CD4-positive, alpha-beta T cell treated with Interleukin-17A for 1 hour (primary cell): ENCODE data around the gene REPIN1.
A peak's percentile ranks its signal among the peaks of the same experiment; 100 is the strongest.

Source experiments
- DNase-seq: peaks from one replicate; pipeline ENCODE4 v3.0.0-alpha.2; 2020

The REPIN1 gene

DNA sequence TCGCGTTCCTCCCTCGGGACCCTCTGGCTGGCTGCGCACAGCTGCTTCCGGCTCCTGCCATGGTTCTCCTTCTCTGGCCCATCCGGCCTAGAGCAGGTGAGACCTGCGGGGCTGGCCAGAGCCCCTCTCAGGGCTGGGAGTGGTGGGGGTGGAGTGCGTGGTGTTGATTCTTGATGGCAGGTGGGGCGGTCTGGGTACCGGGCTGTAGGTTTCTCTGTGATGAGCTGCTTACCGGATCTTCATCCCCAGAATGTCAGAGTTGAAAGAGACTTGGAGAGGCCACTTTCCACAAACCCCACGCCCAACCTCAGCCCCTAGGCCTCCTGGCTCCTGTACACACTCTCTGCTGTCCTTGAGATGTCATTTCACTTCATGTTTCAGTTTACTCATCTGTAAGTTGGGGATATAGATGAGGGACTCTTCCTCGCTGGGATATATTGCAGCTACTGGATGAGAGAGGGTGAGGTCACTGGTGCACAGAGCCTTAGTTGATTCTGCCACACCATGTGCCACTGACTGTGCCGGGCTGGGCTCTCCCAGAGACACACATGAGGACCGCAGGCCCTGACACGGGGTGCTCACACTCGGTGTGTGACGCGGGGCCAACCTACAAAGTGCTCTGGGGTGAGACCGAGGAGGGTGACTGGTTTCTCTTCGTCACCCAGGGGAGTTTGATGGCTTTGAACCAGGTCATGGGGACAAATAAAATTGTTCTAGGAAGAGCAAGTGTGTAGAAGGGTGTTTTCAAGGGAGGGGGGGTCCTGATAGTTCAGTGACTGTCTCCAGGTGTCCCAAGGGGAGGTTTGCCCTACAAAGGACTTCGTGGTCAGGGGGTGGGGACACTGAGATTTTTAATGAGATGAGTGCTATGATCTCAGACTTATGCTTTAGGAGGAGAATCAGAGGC is 40.0 kb downstream of the REPIN1 start:
- no peak for DNase-seq

GRCh38 chr7:150409300-150410030 is 40.8 kb downstream of the REPIN1 start:
- DNase-seq, result no peak

DNA sequence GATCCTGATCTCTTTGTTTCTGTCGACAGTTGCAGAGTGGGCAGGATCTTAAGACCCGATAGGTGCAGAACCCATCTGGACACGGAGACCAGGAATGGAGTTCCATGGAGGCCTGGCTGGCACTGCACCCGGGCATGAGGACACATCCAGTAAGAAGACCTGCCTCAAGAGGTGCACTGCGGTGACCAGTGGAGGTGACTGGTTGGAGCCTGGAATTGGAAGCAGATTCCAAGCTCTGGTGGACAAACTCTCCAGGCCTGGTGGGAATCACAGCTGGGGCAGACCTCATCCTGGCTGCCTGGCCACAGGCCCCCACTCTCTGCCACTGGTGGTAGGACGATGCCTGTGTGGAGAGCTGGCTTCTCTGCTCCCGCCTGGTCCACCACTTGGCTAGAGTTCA is 41.5 kb downstream of the REPIN1 start:
- no peak for DNase-seq

DNA sequence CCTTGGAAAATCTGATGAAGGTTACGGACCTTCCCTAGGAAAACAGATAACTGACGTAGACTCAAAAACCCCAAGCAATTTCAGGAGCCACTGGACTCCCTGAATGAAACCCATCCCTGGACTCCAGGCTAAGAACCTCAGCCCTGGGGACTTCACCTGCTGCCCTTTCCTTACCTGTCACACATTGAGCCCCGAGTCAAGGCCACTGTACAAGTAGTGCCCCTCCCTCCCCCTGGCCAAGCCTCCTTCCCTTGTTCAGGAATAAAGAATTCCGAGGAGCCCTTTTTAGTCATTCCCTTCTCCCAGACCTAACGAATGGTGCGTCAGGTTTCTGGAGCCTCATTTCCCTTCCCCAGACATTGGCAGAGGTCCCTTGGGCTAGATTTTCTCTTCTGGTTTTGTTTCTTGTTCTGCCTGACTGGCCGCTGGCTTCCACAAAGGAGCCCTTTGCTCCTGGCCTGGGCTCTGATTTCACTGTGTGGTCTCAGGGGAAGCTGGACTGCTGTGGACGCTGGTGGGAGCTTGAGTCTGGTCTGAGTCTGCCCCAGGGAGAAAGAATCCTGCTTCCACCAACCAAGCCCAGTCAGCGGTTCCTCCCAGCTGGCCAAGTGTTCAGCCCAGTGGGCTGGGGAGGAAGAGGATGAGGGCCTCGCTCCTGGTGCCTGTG is 42.2 kb downstream of the REPIN1 start:
- no peak for DNase-seq

- no peak for DNase-seq
Observed at GRCh38 chr7:150411606-150412005, 43.0 kb downstream of the REPIN1 start.

GRCh38 chr7:150412016-150412415 is 43.4 kb downstream of the REPIN1 start:
- DNase-seq, result no peak

DNA sequence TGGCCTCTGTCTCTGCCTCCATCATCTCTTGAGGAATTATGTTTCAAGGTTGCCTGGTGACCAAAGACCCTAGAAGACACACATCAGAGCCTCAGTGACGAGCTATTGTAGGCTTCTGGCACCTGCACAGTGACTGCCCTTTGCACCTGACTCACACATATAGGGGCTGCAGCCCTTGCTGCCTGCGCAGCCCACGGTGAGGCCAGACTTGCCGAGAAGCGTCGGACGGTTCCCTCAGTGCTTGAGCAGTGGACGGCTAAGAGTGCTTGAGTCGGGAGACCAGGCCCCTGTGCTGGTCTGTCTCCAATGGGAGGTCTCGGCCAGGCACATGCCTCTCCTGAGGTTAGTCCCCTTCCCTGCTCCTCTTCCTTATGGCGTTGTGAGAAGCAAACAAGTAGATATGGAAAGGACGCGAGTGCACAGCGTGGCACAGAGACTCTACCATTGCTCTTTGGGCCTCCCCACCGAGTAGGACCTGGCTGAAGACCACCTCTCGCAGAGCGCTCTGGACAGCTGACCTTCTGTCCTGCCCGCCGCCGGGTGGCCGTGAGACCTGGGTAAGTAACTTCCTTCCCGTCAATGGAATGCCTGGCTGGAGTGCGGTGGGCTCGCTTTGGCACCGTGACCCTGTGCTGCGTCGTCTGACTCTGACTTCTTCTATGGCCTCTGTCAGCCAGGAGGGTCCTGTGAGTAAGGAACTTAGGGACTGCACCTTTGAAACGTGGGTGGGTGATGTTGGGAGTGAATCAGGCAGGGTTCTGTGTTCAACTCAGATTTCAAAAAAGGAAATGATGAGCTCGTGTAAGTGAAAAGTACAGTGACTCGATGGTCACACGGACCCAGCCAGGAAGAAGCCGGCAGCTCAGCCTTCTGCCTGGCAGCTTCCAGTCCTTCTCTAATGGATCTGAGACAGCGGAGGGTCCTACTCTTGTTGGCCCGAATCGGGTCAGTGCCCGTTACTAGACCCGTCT is 44.2 kb downstream of the REPIN1 start:
- DNase-seq, result no peak

DNA sequence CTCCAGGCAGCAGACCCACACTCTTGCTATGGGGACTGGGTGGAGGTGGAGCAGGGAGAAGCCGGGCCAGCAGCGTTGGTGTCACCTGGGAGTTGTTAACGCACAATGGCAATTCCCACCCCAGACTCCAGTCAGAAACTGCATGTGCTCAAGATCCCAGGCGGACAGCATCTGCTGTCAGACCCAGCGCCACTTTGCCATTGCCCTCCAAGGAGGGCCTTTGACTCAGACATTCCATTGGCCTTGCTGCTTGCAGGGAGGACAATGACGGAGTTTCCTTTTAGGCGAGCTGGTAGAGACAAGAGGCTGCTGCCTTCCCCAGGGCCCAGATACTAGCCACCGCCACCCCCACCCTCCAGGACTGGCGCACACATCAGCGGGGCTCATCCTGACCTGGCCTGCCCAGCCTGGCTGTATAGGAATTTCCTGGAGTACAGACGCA is 45.0 kb downstream of the REPIN1 start:
- DNase-seq, result no peak

GRCh38 chr7:150415161-150416153 is 46.8 kb downstream of the REPIN1 start:
- DNase-seq, result no peak

- no peak for DNase-seq
Observed at GRCh38 chr7:150417239-150417638, 48.6 kb downstream of the REPIN1 start.

DNA sequence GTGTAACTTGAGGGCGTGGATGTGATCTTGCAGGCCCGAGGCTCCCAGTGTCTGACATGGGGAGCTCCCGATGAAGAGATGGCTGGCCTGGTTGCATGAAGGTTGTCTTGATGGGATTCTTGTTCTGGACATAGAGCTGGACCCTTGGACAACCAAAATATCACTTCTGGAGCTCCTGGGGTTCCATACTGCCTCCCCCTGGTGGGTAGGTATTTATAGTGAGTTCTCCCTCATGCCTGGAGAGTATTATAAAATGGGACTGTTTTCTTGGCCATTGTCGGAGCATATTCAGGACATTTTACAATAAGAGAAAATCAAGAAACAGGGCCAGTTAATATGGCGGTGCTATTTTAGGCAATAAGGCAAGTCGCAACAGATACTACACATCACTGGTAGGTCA is 49.2 kb downstream of the REPIN1 start:
- DNase-seq, result no peak

GRCh38 chr7:150420242-150420641 is 51.6 kb downstream of the REPIN1 start:
- no peak for DNase-seq

DNA sequence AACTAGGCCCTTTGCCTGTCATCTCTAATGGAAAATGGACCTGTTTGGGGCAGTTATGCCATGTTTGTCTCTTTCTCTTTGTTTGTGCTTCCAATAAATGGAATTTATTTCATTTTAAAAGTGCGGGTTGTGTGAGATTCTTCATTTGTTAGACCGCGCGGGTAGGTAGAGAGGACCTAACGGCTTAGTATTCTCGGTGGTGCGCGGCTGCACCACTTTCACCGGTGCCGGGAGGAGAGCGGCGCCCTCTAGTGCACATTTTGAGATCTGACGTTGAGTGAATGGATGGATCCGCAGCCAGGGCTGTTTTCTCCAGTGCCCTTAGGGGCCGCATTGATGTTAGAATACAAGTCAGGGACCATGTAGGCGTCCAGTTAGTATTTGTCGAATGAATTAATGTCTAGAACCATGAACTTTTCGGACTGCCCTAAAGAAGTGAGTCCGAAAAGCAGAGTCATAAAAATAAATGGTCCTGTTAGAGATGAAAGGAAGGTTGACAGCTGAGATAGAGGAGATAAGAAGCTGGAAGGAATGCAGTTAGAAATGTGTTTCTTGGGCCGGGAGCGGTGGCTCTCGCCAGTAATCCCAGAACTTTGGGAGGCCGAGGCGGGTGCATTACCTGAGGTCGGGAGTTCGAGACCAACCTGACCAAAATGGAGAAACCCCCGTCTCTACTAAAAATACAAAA is 52.5 kb downstream of the REPIN1 start:
- peak; percentile 90 for DNase-seq

DNA sequence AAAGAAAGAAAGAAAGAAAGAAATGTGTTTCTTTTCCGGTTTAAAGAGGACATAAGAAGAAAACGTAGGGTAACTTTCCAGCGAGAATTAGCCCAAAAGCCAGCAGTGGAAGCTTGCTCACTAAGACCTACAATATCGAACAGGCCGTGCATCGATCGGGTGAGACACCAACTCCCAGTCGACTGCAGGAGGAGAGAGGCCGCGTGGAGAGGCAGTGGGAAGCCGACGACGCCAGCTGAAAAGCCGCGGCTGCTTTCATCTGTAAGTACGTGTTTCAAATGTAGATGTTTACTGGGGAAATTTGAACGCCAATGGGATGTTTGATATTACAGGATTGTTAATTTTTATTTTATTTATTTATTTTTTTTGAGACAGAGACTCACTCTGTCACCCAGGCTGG is 53.2 kb downstream of the REPIN1 start:
- no peak for DNase-seq
